Measurements from ENCODE around the gene IGF2.

Gene IGF2

DNA sequence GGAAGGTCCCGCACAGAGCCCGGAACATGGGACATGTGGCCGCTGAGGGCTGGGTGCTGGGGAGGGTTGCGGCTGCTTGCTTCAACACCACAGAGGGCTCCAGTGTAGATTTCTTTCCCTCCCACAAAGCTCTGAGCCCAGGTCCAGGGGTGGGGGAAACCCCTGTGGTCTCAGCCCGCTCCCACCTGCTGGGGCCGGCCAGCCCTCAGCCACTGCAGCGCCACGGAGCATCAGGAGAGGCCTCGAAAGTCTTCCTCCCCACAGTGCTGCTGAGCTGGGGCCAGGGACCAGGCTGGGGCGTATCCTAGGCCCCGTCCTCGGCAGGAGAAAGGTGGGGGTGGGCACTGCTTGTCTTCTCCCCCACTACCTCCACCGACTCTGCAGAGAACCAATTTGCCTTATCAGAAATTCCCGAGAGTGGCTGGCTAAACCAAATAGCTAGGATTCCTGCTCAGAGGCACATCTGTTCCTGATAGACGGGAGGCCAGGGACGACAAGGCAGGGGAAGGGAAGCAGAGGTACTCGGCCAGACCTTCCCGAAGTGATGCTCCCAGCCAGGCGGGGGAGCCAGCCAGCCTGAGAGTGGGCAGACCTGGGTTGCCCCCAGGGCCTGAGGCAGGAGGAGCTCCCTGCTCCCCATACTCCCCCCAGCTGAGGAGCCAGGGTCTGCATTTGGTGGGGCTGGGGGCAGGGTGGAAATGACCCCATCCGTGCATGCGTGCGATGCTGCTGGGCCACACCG lies 18.7 kb downstream of the IGF2 start:
- Histone ChIP-seq H3K4me3 (ENCODE audit: low read depth, low read length) (no peak overlapping the region), H3K36me3 (ENCODE audit: control insufficient read depth, insufficient read depth, low read length) (no peaks in the 10 kb centered on the region), H3K4me1 (ENCODE audit: control insufficient read depth, insufficient read depth, low read length) (no peaks in the 10 kb centered on the region), H3K9ac (ENCODE audit: low read depth, low read length) (no peak overlapping the region), H3K27ac (ENCODE audit: low read depth, low read length) (no peak overlapping the region), H3K9me3 (ENCODE audit: control insufficient read depth, insufficient read depth, low read length) (peaks cover 14% of the 10 kb centered on the region), H3K27me3 (ENCODE audit: control insufficient read depth, insufficient read depth, low read length) (no peaks in the 10 kb centered on the region; the same call in 1 of the 2 replicates)

DNA sequence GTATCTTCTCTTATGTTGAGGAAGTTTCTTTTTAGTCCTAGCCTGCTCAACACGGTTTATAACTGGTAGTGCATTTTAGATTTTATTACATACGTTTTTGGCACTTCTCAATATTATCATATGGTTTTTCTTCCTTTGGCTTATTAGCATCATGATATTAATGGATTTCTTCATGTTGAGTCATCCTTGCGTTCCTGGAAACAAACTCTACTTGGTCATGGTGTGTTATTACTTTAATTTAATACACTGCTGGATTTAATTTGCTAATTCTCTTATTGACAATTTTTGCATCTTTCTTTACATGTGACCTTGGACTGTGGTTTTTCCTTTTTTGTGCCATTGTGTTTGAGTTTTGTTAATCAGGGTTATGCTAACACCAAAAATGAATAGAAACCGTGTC lies 20.5 kb downstream of the IGF2 start:
- Histone ChIP-seq H3K4me1 (ENCODE audit: control insufficient read depth, insufficient read depth, low read length) (no peaks in the 10 kb centered on the region), H3K27ac (ENCODE audit: low read depth, low read length) (no peak overlapping the region), H3K9ac (ENCODE audit: low read depth, low read length) (no peak overlapping the region)

DNA sequence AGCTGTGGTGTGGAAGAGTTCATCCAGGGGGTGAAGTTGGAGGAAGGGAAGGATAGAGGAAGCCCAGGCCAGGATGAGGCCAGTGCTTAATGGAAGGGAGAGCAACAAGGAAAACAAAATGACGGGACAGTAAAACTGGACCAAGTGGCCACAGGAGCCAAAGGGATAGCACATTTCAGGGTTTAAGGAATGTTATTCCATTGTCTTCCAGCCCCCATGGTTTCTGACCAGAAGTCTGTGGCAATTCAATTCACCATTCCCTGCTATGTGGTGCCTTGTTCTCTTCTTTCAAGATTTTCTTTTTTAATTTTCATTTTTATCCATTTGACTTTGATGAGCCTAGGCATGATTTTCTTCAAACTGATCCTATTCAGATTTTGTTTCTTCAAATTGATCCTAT lies 22.5 kb downstream of the IGF2 start:
- Histone ChIP-seq H3K9ac (ENCODE audit: low read depth, low read length) (no peak overlapping the region), H3K27ac (ENCODE audit: low read depth, low read length) (no peak overlapping the region), H3K9me3 (ENCODE audit: control insufficient read depth, insufficient read depth, low read length) (peaks cover 14% of the 10 kb centered on the region), H3K4me1 (ENCODE audit: control insufficient read depth, insufficient read depth, low read length) (no peaks in the 10 kb centered on the region), H3K36me3 (ENCODE audit: control insufficient read depth, insufficient read depth, low read length) (no peaks in the 10 kb centered on the region), H3K27me3 (ENCODE audit: control insufficient read depth, insufficient read depth, low read length) (no peaks in the 10 kb centered on the region; the same call in 1 of the 2 replicates), H3K4me3 (ENCODE audit: low read depth, low read length) (no peak overlapping the region)

More for the DNA sequence above, 20.5 kb downstream of the IGF2 start:
- Histone ChIP-seq H3K4me3 (ENCODE audit: low read depth, low read length) (no peak overlapping the region), H3K9me3 (ENCODE audit: control insufficient read depth, insufficient read depth, low read length) (peaks cover 14% of the 10 kb centered on the region), H3K27me3 (ENCODE audit: control insufficient read depth, insufficient read depth, low read length) (no peaks in the 10 kb centered on the region; the same call in 1 of the 2 replicates), H3K36me3 (ENCODE audit: control insufficient read depth, insufficient read depth, low read length) (no peaks in the 10 kb centered on the region)

DNA sequence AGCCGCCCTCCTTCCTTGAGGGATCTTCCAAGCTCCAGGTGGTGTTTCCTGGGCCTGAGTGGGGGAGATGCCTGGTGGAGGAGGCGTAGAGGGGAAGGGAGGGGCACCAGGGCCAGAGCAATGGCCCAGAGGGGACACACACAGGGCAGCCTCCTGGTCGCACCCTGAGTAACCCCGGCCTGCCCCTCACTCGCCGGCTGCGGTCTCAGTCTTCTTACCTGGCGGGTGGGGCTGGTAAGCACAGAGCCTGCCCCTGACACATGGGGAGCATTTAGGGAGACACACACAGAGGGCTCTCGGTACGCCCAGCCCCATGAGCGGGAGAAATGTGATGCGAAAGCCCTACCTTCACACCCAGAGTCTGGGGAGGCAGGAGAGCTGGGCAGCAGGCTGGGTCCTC lies 23.9 kb downstream of the IGF2 start:
- Histone ChIP-seq H3K27me3 (ENCODE audit: control insufficient read depth, insufficient read depth, low read length) (no peaks in the 10 kb centered on the region; the same call in 1 of the 2 replicates), H3K4me3 (ENCODE audit: low read depth, low read length) (no peak overlapping the region), H3K4me1 (ENCODE audit: control insufficient read depth, insufficient read depth, low read length) (no peaks in the 10 kb centered on the region), H3K27ac (ENCODE audit: low read depth, low read length) (no peak overlapping the region), H3K9ac (ENCODE audit: low read depth, low read length) (no peak overlapping the region), H3K36me3 (ENCODE audit: control insufficient read depth, insufficient read depth, low read length) (no peaks in the 10 kb centered on the region), H3K9me3 (ENCODE audit: control insufficient read depth, insufficient read depth, low read length) (peaks cover 14% of the 10 kb centered on the region)

DNA sequence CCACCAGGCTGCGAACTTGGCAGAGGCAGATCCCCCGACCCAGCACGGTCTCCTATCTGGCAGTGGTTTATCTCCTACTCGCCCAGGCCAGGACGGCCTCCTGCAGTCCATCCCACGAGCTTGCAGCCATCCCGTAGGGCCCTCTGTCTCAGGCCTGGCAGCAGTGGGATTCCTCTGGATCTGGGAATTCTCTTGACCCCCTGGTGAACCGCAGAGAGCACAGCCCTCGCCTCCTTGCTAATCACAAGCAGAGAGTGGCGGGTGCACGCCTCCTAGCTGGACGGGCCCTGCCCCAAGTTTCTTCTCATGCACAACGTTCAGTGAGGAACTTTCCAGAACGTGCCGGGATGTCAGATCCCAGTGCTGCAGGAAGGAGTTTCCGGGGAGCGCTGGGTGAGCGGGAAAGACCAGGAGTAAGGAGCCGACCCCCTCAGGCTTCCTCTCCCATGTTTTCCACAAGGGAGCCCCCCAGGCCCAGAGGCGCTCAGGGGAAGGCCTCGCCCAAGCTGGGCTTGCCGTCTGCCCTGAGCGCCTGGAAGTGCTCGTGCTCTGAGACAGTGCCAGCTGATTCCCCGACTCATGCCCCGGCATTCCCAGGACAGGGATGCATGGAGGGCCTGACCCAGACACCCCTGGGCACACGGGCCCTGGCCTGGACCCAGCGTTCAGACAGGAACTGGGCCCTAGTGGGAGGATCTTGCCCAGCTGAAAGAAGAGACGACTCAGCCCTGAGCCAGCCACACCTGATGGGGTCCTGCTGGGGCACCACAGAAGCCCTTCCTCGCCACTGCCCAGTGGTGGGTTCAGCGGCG lies 24.6 kb downstream of the IGF2 start:
- H3K4me3 ChIP-seq (ENCODE audit: low read depth, low read length), result no peak overlapping the region
- peaks cover 14% of the 10 kb centered on the region for H3K9me3 ChIP-seq (ENCODE audit: control insufficient read depth, insufficient read depth, low read length)
- no peaks in the 10 kb centered on the region for H3K4me1 ChIP-seq (ENCODE audit: control insufficient read depth, insufficient read depth, low read length)
- no peaks in the 10 kb centered on the region for H3K36me3 ChIP-seq (ENCODE audit: control insufficient read depth, insufficient read depth, low read length)
- no peak overlapping the region for H3K9ac ChIP-seq (ENCODE audit: low read depth, low read length)
- no peak overlapping the region for H3K27ac ChIP-seq (ENCODE audit: low read depth, low read length)
- no peaks in the 10 kb centered on the region; the same call in 1 of the 2 replicates for H3K27me3 ChIP-seq (ENCODE audit: control insufficient read depth, insufficient read depth, low read length)

DNA sequence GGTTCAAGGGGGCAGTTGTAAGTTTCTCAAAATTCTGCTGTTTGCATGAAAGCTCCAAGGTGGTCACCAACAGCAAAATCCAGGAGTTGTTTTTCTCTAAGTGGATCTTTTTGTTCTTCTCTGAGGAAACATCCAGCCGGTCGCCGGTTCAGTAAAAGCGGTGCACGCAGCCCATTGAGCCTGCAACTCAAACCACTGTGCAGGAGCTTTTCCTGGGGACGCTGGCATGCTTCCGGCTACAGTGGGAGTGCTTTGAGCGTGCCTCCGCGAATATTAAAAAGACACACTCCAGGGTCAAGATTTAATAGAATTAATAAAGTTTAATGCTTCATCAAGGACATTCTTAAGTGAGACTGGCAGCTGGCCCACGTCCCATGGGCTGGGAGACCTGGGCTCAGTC lies 25.4 kb downstream of the IGF2 start:
- H3K4me3 ChIP-seq (ENCODE audit: low read depth, low read length), result no peak overlapping the region
- no peak overlapping the region for H3K27ac ChIP-seq (ENCODE audit: low read depth, low read length)
- peaks cover 14% of the 10 kb centered on the region for H3K9me3 ChIP-seq (ENCODE audit: control insufficient read depth, insufficient read depth, low read length)
- no peaks in the 10 kb centered on the region for H3K4me1 ChIP-seq (ENCODE audit: control insufficient read depth, insufficient read depth, low read length)
- no peaks in the 10 kb centered on the region; the same call in 1 of the 2 replicates for H3K27me3 ChIP-seq (ENCODE audit: control insufficient read depth, insufficient read depth, low read length)
- no peaks in the 10 kb centered on the region for H3K36me3 ChIP-seq (ENCODE audit: control insufficient read depth, insufficient read depth, low read length)
- no peak overlapping the region for H3K9ac ChIP-seq (ENCODE audit: low read depth, low read length)

DNA sequence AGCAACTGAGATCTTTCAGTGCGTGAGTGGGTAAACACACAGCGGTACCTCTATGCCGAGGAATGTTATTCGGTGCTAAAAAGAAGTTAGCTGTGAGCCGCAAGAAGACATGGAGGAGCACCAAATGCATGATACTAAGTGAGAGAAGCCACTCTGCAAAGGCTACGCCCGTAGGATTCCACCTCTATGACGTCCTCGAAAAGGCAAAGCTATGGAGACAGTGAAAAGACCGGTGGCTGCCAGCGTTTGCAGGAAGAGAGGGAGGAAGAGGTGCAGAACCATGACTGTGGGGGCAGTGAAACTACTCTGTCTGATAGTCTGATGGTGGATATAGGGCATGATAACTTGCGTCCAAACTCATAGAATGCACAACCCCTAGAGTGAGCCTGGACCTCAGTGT lies 28.7 kb downstream of the IGF2 start:
- Histone ChIP-seq H3K36me3 (ENCODE audit: control insufficient read depth, insufficient read depth, low read length) (no peaks in the 10 kb centered on the region), H3K27ac (ENCODE audit: low read depth, low read length) (no peak overlapping the region), H3K27me3 (ENCODE audit: control insufficient read depth, insufficient read depth, low read length) (no peaks in the 10 kb centered on the region), H3K9ac (ENCODE audit: low read depth, low read length) (no peak overlapping the region), H3K4me1 (ENCODE audit: control insufficient read depth, insufficient read depth, low read length) (no peaks in the 10 kb centered on the region), H3K9me3 (ENCODE audit: control insufficient read depth, insufficient read depth, low read length) (no peaks in the 10 kb centered on the region), H3K4me3 (ENCODE audit: low read depth, low read length) (no peak overlapping the region)

DNA sequence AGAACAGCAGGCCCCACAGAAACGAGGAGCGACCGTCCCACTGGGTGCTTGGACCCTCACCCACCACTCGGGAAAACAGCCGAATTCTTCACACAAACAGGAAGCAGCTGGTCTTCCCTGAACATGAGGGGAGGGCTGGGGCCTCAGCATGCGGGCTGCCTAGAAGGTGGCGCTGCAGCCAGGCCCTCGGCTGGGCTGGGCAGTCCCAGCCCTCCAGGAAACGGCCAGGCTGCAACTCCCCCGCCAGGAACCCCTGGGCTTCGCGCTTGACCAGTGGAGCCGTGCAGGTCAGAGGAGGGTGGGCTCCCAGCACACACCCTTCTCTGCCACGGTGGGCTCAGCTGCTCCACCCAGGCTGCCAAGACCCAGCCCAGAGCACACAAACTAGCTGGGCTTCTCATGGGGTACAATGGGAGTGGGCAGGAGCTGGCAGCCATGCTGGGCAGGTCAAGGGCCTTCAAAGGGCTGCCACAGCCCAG lies 29.6 kb downstream of the IGF2 start:
- Histone ChIP-seq H3K9me3 (ENCODE audit: control insufficient read depth, insufficient read depth, low read length) (no peaks in the 10 kb centered on the region), H3K27ac (ENCODE audit: low read depth, low read length) (no peak overlapping the region), H3K4me1 (ENCODE audit: control insufficient read depth, insufficient read depth, low read length) (no peaks in the 10 kb centered on the region), H3K9ac (ENCODE audit: low read depth, low read length) (no peak overlapping the region), H3K27me3 (ENCODE audit: control insufficient read depth, insufficient read depth, low read length) (no peaks in the 10 kb centered on the region), H3K4me3 (ENCODE audit: low read depth, low read length) (no peak overlapping the region), H3K36me3 (ENCODE audit: control insufficient read depth, insufficient read depth, low read length) (no peaks in the 10 kb centered on the region)

GRCh38 chr11:2108675-2109491 lies 30.3 kb downstream of the IGF2 start:
- H3K36me3 ChIP-seq (ENCODE audit: control insufficient read depth, insufficient read depth, low read length), result no peaks in the 10 kb centered on the region
- no peaks in the 10 kb centered on the region for H3K27me3 ChIP-seq (ENCODE audit: control insufficient read depth, insufficient read depth, low read length)
- no peaks in the 10 kb centered on the region for H3K4me1 ChIP-seq (ENCODE audit: control insufficient read depth, insufficient read depth, low read length)

DNA sequence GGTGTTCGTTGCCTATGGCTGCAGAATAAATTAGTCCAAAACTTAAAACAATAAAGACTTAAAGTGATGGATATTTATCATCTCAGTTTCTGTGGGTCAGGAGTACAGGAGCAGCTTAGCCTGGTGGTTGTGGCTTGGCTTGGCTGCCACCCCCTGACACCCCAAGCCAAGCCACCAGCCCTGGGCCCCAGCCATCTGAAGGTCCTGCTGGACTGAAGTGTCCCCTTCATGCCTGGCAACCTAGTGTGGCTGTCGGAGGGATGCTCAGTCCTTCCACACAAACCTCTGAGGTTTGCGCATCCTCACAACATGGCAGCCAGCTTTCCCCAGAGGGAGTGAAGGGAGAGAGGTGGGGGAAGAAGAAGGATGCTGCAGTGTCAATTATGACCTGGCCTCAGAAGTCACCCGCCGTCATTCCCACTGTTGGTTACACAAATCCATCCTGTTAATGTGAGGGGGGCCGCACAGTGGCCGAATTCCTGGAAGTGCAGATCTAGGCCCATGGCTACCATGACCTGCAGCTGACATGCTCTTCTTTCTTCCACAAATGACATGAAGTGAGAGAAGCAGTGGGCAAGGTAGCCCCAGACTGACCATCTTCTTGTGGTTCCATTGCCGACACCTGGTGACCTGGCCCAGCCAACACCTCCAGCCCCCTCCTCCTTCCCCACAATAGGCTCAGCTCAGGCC lies 31.1 kb downstream of the IGF2 start:
- Histone ChIP-seq H3K4me3 (ENCODE audit: low read depth, low read length) (no peak overlapping the region), H3K36me3 (ENCODE audit: control insufficient read depth, insufficient read depth, low read length) (no peaks in the 10 kb centered on the region), H3K27ac (ENCODE audit: low read depth, low read length) (no peak overlapping the region), H3K27me3 (ENCODE audit: control insufficient read depth, insufficient read depth, low read length) (no peaks in the 10 kb centered on the region; the same call in 1 of the 2 replicates), H3K9ac (ENCODE audit: low read depth, low read length) (no peak overlapping the region), H3K4me1 (ENCODE audit: control insufficient read depth, insufficient read depth, low read length) (no peaks in the 10 kb centered on the region), H3K9me3 (ENCODE audit: control insufficient read depth, insufficient read depth, low read length) (no peaks in the 10 kb centered on the region)

More at GRCh38 chr11:2108675-2109491, 30.3 kb downstream of the IGF2 start:
- Histone ChIP-seq H3K9ac (ENCODE audit: low read depth, low read length) (no peak overlapping the region), H3K27ac (ENCODE audit: low read depth, low read length) (no peak overlapping the region), H3K4me3 (ENCODE audit: low read depth, low read length) (no peak overlapping the region), H3K9me3 (ENCODE audit: control insufficient read depth, insufficient read depth, low read length) (no peaks in the 10 kb centered on the region)
